ENCODE results near the gene TRPM2. TPM values are rescaled to one million over a fixed set of nuclear protein-coding genes. Genes with fewer than 3 reads are reported as not detected.

TRPM2 gene
- total RNA-seq, 1 experiment from 2014 or later, result 11.0 TPM

- POLR2A ChIA-PET, result no interaction called here
- peaks cover 21% of the 10 kb centered on the region for H3K27me3 Mint-ChIP-seq (ENCODE audit: insufficient read depth, unreplicated experiment)
- H3K36me3 Mint-ChIP-seq (ENCODE audit: insufficient read depth, unreplicated experiment), result no peaks in the 10 kb centered on the region
- no peak overlapping the region for H3K27ac Mint-ChIP-seq (ENCODE audit: low read depth, unreplicated experiment)
- DNase-seq (ENCODE audit: unreplicated experiment), result no peak
- H3K4me3 Mint-ChIP-seq (ENCODE audit: unreplicated experiment), result no peak overlapping the region
- no peak for TF ChIP-seq CTCF (IDR thresholded peaks at IDR 0.05; ENCODE audit: unreplicated experiment)
- no TSS peak for BruUV-seq (replicated peaks)
- intact Hi-C loops (cut with micrococcal nuclease), result no loop called here
- CTCF ChIA-PET, result no interaction called here
- H3K9me3 Mint-ChIP-seq (ENCODE audit: unreplicated experiment), result peaks cover 18% of the 10 kb centered on the region
- no peaks in the 10 kb centered on the region for H3K4me1 Mint-ChIP-seq (ENCODE audit: insufficient read depth, unreplicated experiment)
Measured at GRCh38 chr21:44456915-44457736, 103.7 kb downstream of the TRPM2 start.

- intact Hi-C loops (cut with micrococcal nuclease), result no loop called here
- no TSS peak for BruUV-seq (replicated peaks)
- DNase-seq (ENCODE audit: unreplicated experiment), result no peak
- H3K4me1 Mint-ChIP-seq (ENCODE audit: insufficient read depth, unreplicated experiment), result no peaks in the 10 kb centered on the region
- TF ChIP-seq CTCF (IDR thresholded peaks at IDR 0.05; ENCODE audit: unreplicated experiment), result no peak
- no peak overlapping the region for H3K4me3 Mint-ChIP-seq (ENCODE audit: unreplicated experiment)
- H3K36me3 Mint-ChIP-seq (ENCODE audit: insufficient read depth, unreplicated experiment), result no peaks in the 10 kb centered on the region
- peaks cover 4% of the 10 kb centered on the region for H3K9me3 Mint-ChIP-seq (ENCODE audit: unreplicated experiment)
- ChIA-PET CTCF (no interaction called here), POLR2A (no interaction called here)
- no peak overlapping the region for H3K27ac Mint-ChIP-seq (ENCODE audit: low read depth, unreplicated experiment)
- peaks cover 6% of the 10 kb centered on the region for H3K27me3 Mint-ChIP-seq (ENCODE audit: insufficient read depth, unreplicated experiment)
Measured at GRCh38 chr21:44458971-44459711, 105.7 kb downstream of the TRPM2 start.

GRCh38 chr21:44459712-44460440 is 106.5 kb downstream of the TRPM2 start:
- H3K36me3 Mint-ChIP-seq (ENCODE audit: insufficient read depth, unreplicated experiment), result no peaks in the 10 kb centered on the region
- H3K27ac Mint-ChIP-seq (ENCODE audit: low read depth, unreplicated experiment), result no peak overlapping the region
- ChIA-PET CTCF (no interaction called here), POLR2A (no interaction called here)
- no TSS peak for BruUV-seq (replicated peaks)
- intact Hi-C loops (cut with micrococcal nuclease), result no loop called here
- no peak overlapping the region for H3K4me3 Mint-ChIP-seq (ENCODE audit: unreplicated experiment)
- no peaks in the 10 kb centered on the region for H3K4me1 Mint-ChIP-seq (ENCODE audit: insufficient read depth, unreplicated experiment)
- no peaks in the 10 kb centered on the region for H3K27me3 Mint-ChIP-seq (ENCODE audit: insufficient read depth, unreplicated experiment)
- no peak for TF ChIP-seq CTCF (IDR thresholded peaks at IDR 0.05; ENCODE audit: unreplicated experiment)
- H3K9me3 Mint-ChIP-seq (ENCODE audit: unreplicated experiment), result no peaks in the 10 kb centered on the region
- no peak for DNase-seq (ENCODE audit: unreplicated experiment)

- DNase-seq (ENCODE audit: unreplicated experiment), result no peak
- no peak overlapping the region for H3K27ac Mint-ChIP-seq (ENCODE audit: low read depth, unreplicated experiment)
- H3K4me1 Mint-ChIP-seq (ENCODE audit: insufficient read depth, unreplicated experiment), result no peaks in the 10 kb centered on the region
- BruUV-seq (replicated peaks), result no TSS peak
- ChIA-PET CTCF (no interaction called here), POLR2A (no interaction called here)
- H3K36me3 Mint-ChIP-seq (ENCODE audit: insufficient read depth, unreplicated experiment), result no peaks in the 10 kb centered on the region
- H3K27me3 Mint-ChIP-seq (ENCODE audit: insufficient read depth, unreplicated experiment), result no peaks in the 10 kb centered on the region
- no peak overlapping the region for H3K4me3 Mint-ChIP-seq (ENCODE audit: unreplicated experiment)
- H3K9me3 Mint-ChIP-seq (ENCODE audit: unreplicated experiment), result peaks cover under 1% of the 10 kb centered on the region
- TF ChIP-seq CTCF (IDR thresholded peaks at IDR 0.05; ENCODE audit: unreplicated experiment), result no peak
- intact Hi-C loops (cut with micrococcal nuclease), result no loop called here
Measured at GRCh38 chr21:44460441-44460755, 107.0 kb downstream of the TRPM2 start.

All from MCF 10A (cell line).